ENCODE results near the gene EXOC6. TPM values are rescaled to one million over a fixed set of nuclear protein-coding genes. Genes with fewer than 3 reads are reported as not detected.

EXOC6 gene
- total RNA-seq, 2 donors from 2014 or later: 13.2 to 70.8 TPM

DNA sequence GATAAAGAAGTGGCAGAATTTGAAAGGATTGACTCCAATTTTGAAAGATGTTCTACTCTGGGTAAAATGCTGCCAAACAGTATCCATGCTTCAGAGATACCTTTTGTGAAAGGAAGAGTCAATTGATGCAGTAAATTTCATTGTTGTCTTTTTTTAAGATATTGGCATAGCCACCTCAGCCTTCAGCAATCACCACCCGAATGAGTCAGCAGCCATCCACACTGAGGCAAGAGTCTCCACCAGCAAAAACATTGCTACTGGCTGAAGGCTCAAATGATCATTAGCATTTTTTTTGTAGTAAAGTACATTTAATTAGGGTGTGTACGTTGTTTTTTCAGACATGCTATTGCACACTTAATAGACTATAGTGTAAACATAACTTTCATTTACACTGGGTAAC, 180.6 kb downstream of the EXOC6 start:
- intact Hi-C loops (cut with DNase I): no loop called here
- DNase-seq (no peak), ATAC-seq (no peak)
- no peak overlapping the region for H3K27ac ChIP-seq
- TF ChIP-seq, protein P1, sequence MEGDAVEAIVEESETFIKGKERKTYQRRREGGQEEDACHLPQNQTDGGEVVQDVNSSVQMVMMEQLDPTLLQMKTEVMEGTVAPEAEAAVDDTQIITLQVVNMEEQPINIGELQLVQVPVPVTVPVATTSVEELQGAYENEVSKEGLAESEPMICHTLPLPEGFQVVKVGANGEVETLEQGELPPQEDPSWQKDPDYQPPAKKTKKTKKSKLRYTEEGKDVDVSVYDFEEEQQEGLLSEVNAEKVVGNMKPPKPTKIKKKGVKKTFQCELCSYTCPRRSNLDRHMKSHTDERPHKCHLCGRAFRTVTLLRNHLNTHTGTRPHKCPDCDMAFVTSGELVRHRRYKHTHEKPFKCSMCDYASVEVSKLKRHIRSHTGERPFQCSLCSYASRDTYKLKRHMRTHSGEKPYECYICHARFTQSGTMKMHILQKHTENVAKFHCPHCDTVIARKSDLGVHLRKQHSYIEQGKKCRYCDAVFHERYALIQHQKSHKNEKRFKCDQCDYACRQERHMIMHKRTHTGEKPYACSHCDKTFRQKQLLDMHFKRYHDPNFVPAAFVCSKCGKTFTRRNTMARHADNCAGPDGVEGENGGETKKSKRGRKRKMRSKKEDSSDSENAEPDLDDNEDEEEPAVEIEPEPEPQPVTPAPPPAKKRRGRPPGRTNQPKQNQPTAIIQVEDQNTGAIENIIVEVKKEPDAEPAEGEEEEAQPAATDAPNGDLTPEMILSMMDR (IDR thresholded peaks at IDR 0.05): no peak
- TF ChIP-seq POLR2A (IDR thresholded peaks at IDR 0.05): no peak
- no peaks in the 10 kb centered on the region for H3K4me1 ChIP-seq
- 91 to 95% methylated on average over 2 of the region's 2 CpGs for WGBS, 2 donors
- no peaks in the 10 kb centered on the region for H3K36me3 ChIP-seq (replicated peaks in 1 of 2; ENCODE audit: insufficient read depth in 1 of 2, low read depth in 2 of 2)
- no peaks in the 10 kb centered on the region for H3K27me3 ChIP-seq
- no peak overlapping the region for H3K4me3 ChIP-seq
- no peaks in the 10 kb centered on the region for H3K9me3 ChIP-seq

DNA sequence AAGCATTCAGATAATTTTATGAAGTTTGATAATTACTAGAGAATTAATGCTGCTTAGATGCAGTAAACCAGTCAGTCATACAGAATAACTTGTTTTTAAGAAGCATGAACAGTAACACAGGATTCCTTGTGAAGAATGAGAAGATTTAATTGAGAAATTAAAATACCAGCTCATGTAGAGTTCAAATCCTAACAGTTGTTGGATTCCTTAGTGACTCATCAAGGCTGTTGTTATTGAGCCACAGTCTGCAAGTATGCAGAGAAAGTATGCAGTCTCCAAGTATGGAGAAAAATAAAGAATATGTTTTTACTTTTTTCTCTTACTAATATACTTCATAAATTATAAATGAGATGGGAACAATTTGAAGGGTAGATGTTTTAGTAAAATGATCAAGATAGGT, 182.1 kb downstream of the EXOC6 start:
- intact Hi-C loops (cut with DNase I): no loop called here
- no peak for DNase-seq
- Histone ChIP-seq H3K36me3 (replicated peaks in 1 of 2; ENCODE audit: insufficient read depth in 1 of 2, low read depth in 2 of 2) (no peaks in the 10 kb centered on the region), H3K9me3 (no peaks in the 10 kb centered on the region), H3K27ac (no peak overlapping the region), H3K4me1 (no peaks in the 10 kb centered on the region), H3K27me3 (no peaks in the 10 kb centered on the region), H3K4me3 (no peak overlapping the region)
- no peak for TF ChIP-seq POLR2A (IDR thresholded peaks at IDR 0.05)
- TF ChIP-seq, protein P1 (IDR thresholded peaks at IDR 0.05): no peak
- ATAC-seq: no peak

DNA sequence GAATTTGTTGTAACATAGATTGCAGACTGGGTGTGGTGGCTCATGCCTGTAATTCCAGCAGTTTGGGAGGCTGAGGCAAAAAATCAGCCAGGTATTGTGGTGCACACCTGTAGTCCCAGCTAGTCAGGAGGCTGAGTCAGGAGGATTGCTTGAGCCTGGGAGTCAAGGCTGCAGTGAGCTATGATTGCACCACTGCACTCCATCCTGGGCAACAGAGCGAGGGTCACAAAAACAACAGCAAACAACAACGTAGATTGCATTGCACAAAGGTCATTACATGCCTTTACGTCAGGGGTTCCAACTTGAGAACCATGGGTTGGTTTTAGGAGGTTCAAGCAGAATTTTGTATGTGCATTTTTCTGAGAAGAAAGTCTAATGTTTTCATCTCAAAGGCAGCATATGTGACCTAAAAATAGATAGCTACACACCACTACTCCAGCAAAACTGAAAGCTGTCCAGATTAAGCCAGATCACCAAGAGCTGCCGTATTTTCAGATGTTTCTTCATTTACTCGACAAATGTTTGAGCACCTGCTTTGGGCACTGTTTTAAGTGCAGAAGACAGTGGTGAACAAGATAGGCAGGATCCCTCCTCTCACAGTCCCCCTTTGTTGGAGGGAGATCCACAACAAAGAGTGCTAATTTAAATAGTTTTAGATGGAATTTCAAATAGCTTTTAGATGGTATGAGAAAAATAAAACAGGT, 183.9 kb downstream of the EXOC6 start:
- Histone ChIP-seq H3K9me3 (no peaks in the 10 kb centered on the region), H3K27me3 (no peaks in the 10 kb centered on the region), H3K36me3 (replicated peaks in 1 of 2; ENCODE audit: insufficient read depth in 1 of 2, low read depth in 2 of 2) (no peaks in the 10 kb centered on the region), H3K27ac (no peak overlapping the region), H3K4me3 (no peak overlapping the region), H3K4me1 (no peaks in the 10 kb centered on the region)
- intact Hi-C loops (cut with DNase I): no loop called here
- ATAC-seq (no peak), DNase-seq (no peak)
- no peak for TF ChIP-seq POLR2A (IDR thresholded peaks at IDR 0.05)
- TF ChIP-seq, protein P1 (IDR thresholded peaks at IDR 0.05): no peak
- WGBS, 2 donors: 88 to 94% methylated on average over 5 of the region's 5 CpGs

DNA sequence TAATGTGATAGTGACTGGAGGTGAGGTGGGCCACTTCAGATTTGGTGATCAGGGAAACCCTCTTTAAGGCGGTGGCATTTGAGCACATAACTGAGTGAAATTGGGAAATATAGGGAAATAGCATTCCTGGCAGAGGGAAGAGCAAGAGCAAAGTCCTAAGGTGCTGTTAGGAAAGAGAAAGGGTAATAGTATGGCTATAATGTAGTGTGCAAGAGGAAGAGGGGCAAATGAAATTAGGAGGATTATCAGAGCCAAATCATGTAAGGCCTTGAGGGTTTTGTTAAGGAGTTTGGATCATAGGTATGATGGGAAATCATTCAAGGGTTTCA, 184.5 kb downstream of the EXOC6 start:
- no peak for ATAC-seq
- H3K9me3 ChIP-seq: no peaks in the 10 kb centered on the region

DNA sequence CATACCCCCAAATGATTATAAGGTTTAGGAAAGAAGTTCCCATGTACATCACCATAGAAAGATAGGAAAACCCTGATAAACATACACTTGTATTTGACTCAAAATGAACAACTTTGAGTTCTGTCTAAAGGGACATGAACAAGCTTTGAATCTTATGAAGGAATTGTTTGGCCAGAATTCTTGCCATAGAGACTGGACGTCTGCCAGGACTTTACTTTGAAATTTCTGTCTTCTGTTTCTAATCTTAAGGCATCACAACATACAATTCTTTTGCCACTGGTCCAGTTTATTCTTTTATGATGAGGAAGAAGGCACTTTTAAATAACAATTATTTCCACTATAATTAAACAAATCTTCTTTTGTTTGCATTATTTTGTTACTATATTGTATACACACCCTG, 186.1 kb downstream of the EXOC6 start:
- Histone ChIP-seq H3K9me3 (no peaks in the 10 kb centered on the region), H3K4me1 (no peaks in the 10 kb centered on the region), H3K36me3 (replicated peaks in 1 of 2; ENCODE audit: insufficient read depth in 1 of 2, low read depth in 2 of 2) (no peaks in the 10 kb centered on the region), H3K4me3 (no peak overlapping the region), H3K27ac (no peak overlapping the region), H3K27me3 (no peaks in the 10 kb centered on the region)
- DNase-seq: no peak
- ATAC-seq: no peak
- TF ChIP-seq, protein P1 (IDR thresholded peaks at IDR 0.05): no peak
- no peak for TF ChIP-seq POLR2A (IDR thresholded peaks at IDR 0.05)
- WGBS, 2 donors: 58 to 77% methylated on average over 1 of the region's 1 CpG
- intact Hi-C loops (cut with DNase I): no loop called here

More for the DNA sequence above, 184.5 kb downstream of the EXOC6 start:
- Histone ChIP-seq H3K4me3 (no peak overlapping the region), H3K4me1 (no peaks in the 10 kb centered on the region), H3K27me3 (no peaks in the 10 kb centered on the region), H3K36me3 (replicated peaks in 1 of 2; ENCODE audit: insufficient read depth in 1 of 2, low read depth in 2 of 2) (no peaks in the 10 kb centered on the region), H3K27ac (no peak overlapping the region)
- WGBS, 2 donors: 93 to 96% methylated on average over 1 of the region's 1 CpG
- intact Hi-C loops (cut with DNase I): no loop called here
- no peak for DNase-seq
- TF ChIP-seq POLR2A (IDR thresholded peaks at IDR 0.05): no peak
- TF ChIP-seq, protein P1 (IDR thresholded peaks at IDR 0.05): no peak
